Esophagus muscularis mucosa (tissue), 4 donors: Measurements from ENCODE around the gene SH3D19. TPM values are rescaled to one million over a fixed set of nuclear protein-coding genes. Genes with fewer than 3 reads are reported as not detected.

Experiments
- DNase-seq: peaks from one replicate; pipeline ENCODE4 v3.0.0-alpha.2; 2017; ENCODE audit errors: extremely low spot score
- H3K27ac ChIP-seq, 4 donors: fragments of 200-600 bp; sonication (generic); replicated peaks in 1 of 4; 1 replicate in 3 of 4; 2 replicates in 1 of 4; pipeline ENCODE4 v1.5.1; 2016 to 2019; ENCODE audit warnings: mild to moderate bottlenecking in 1 of 4
- H3K27me3 ChIP-seq, 4 donors: fragments of 200-600 bp; sonication (generic); one replicate each; pipeline versions ENCODE4 v1.5.1 to v1.6.0; 2016 to 2019
- H3K36me3 ChIP-seq, 4 donors: fragments of 200-600 bp; sonication (generic); one replicate each; pipeline ENCODE4 v1.5.1; 2016 to 2019
- H3K4me1 ChIP-seq, 4 donors: fragments of 200-600 bp; sonication (generic); one replicate each; pipeline ENCODE4 v1.5.1; 2016 to 2019
- H3K4me3 ChIP-seq, 4 donors: fragments of 200-600 bp; sonication (generic); 1 replicate in 2 of 4; 2 replicates in 2 of 4; pipeline ENCODE4 v1.5.1; 2016 to 2019; ENCODE audit warnings: mild to moderate bottlenecking in 4 of 4, moderate library complexity in 1 of 4
- H3K9me3 ChIP-seq, 4 donors: fragments of 200-600 bp; sonication (generic); 1 replicate in 3 of 4; 2 replicates in 1 of 4; pipeline ENCODE4 v1.5.1; 2016 to 2019
- EP300 ChIP-seq: sonication (generic); formaldehyde crosslinking; IDR thresholded peaks from one replicate; pipeline ENCODE4 v1.6.1; 2017; ENCODE audit warnings: antibody characterized with exemption
- POLR2A ChIP-seq: fragments of 450-650 bp; IDR thresholded peaks from one replicate; pipeline ENCODE4 v1.6.1; 2017; ENCODE audit warnings: antibody characterized with exemption, moderate library complexity, mild to moderate bottlenecking, low read depth
- POLR2AphosphoS5 ChIP-seq, 2 donors: sonication (generic); formaldehyde crosslinking; IDR thresholded peaks; one replicate each; pipeline ENCODE4 v1.6.1; 2017; ENCODE audit warnings: antibody characterized with exemption in 2 of 2
- WGBS: methylation state at CpG from one replicate; pipeline ENCODE4 v1.1.5; 2018; 5-methylcytosine and 5-hydroxymethylcytosine counted together
- intact Hi-C: fragments of 100-400 bp; cut with DNase I; formaldehyde crosslinking; loops from one replicate; pipeline ENCODE4 v1.15.1; 2023
- total RNA-seq, 4 donors: library from RNA; depleted of rRNA; stranded (reverse); fragments of >200 nt; gene quantifications; one replicate each; pipeline versions ENCODE4 v1.1.0 to v1.2.1, GENCODE V29; 2016
- TF ChIP-seq, protein P1 (sequence below), 3 experiments: fragments of 200-600 bp in 2 of 3; fragments of 450-650 bp in 1 of 3; sonication (generic) in 2 of 3; IDR thresholded peaks; one replicate each; pipeline ENCODE4 v1.5.1; 2017 to 2019; ENCODE audit warnings: antibody characterized with exemption in 3 of 3, mild to moderate bottlenecking in 2 of 3, moderate library complexity in 1 of 3

The SH3D19 gene
- total RNA-seq, 4 donors from 2014 or later = 115 to 186 (median 177) TPM

DNA sequence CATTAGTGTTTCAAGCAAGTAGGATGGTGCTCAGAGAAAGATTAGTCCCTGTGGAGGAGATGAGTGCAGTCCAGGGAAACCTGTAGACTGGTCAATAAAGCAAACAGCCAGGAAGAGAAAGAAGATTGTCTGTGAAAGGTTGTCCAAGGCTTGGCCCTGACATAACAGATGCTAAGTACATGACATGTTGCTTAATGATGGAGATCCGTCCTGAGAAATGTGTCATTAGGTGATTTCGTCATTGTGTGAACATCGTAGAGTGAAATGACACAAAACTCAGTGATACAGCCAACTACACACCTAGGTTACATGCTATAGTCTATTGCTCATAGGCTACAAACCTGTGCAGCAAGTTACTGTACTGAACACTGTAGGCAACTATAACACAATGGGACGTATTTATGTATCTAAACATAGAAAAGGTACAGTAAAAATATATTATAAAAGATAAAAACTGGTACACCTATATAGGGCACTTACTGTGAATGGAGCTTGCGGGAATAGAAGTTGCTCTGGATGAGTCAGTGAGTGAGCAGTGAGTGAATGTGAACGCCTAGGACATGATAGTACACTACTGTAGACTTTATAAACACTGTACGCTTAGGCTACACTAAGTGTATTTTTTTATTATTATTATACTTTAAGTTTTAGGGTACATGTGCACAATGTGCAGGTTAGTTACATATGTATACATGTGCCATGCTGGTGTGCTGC is 57.4 kb downstream of the SH3D19 start:
- H3K27me3 ChIP-seq = no peaks in the 10 kb centered on the region
- no peak for DNase-seq
- intact Hi-C loops = no loop called here
- H3K27ac ChIP-seq = no peak overlapping the region
- WGBS = 86% methylated on average over 7 of the region's 7 CpGs
- no peak overlapping the region for H3K4me3 ChIP-seq
- peaks cover 2 to 18% (median 15%) of the 10 kb centered on the region in 4 donors for H3K4me1 ChIP-seq
- TF ChIP-seq, protein P1, sequence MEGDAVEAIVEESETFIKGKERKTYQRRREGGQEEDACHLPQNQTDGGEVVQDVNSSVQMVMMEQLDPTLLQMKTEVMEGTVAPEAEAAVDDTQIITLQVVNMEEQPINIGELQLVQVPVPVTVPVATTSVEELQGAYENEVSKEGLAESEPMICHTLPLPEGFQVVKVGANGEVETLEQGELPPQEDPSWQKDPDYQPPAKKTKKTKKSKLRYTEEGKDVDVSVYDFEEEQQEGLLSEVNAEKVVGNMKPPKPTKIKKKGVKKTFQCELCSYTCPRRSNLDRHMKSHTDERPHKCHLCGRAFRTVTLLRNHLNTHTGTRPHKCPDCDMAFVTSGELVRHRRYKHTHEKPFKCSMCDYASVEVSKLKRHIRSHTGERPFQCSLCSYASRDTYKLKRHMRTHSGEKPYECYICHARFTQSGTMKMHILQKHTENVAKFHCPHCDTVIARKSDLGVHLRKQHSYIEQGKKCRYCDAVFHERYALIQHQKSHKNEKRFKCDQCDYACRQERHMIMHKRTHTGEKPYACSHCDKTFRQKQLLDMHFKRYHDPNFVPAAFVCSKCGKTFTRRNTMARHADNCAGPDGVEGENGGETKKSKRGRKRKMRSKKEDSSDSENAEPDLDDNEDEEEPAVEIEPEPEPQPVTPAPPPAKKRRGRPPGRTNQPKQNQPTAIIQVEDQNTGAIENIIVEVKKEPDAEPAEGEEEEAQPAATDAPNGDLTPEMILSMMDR (IDR thresholded peaks at IDR 0.05) = no peak
- no peak for TF ChIP-seq EP300
- TF ChIP-seq POLR2A = no peak
- H3K36me3 ChIP-seq = no peaks in the 10 kb centered on the region
- no peaks in the 10 kb centered on the region for H3K9me3 ChIP-seq

DNA sequence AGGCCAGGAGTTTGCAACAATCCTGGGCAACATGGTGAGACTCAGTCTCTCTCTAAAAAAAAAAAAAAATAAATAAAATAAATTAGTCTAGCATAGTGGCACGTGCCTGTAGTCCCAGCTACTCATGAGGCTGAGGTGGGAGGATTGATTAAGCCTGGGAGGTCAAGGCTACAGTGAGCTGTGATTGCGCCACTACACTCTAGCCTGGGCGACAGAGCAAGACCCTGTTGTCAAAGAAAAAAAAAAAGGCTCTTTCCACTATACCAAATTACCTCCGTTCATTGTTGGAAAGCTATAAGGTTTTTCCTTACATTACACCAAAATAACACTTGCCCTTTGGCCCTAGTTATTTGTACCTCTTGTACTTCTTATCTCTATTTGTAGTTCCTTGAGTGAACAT is 58.3 kb downstream of the SH3D19 start:
- H3K27ac ChIP-seq = no peak overlapping the region
- TF ChIP-seq POLR2A = no peak
- TF ChIP-seq EP300 = no peak
- TF ChIP-seq, protein P1 (IDR thresholded peaks at IDR 0.05) = no peak
- TF ChIP-seq POLR2AphosphoS5 (IDR thresholded peaks at IDR 0.05) = no peak
- no peak overlapping the region for H3K4me3 ChIP-seq
- peaks cover 10 to 24% (median 18%) of the 10 kb centered on the region in 4 donors for H3K4me1 ChIP-seq
- no peaks in the 10 kb centered on the region for H3K27me3 ChIP-seq
- no peak for DNase-seq
- H3K36me3 ChIP-seq = no peaks in the 10 kb centered on the region
- intact Hi-C loops = no loop called here
- 89% methylated on average over 4 of the region's 4 CpGs for WGBS
- H3K9me3 ChIP-seq = no peaks in the 10 kb centered on the region

DNA sequence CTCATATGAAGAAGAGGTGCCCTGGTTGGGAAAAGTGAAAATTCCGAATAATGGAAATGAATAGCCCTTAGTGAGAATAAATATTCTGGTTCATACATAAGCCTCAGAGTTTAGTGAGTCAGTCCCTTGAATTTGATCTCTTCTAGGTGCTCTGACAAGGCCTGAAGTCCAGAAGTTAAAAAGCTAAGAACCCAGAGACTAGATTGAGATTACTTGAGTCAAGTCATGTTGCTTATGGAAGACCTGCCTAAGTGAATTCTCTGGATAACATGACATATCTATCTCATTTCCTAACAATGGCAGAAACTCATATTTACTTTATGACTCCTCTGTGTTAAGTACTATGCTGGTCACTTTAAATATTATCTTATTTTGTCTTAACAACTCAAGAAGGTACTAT is 58.9 kb downstream of the SH3D19 start:
- WGBS = 97% methylated on average over 1 of the region's 1 CpG
- Histone ChIP-seq H3K27me3 (no peaks in the 10 kb centered on the region), H3K4me1 (peaks cover 17 to 28% (median 22%) of the 10 kb centered on the region in 4 donors), H3K36me3 (no peaks in the 10 kb centered on the region), H3K9me3 (no peaks in the 10 kb centered on the region), H3K4me3 (no peak overlapping the region), H3K27ac (no peak overlapping the region)
- intact Hi-C loops = no loop called here
- DNase-seq = no peak
- TF ChIP-seq POLR2AphosphoS5 (IDR thresholded peaks at IDR 0.05) = no peak
- no peak for TF ChIP-seq POLR2A
- TF ChIP-seq, protein P1 (IDR thresholded peaks at IDR 0.05) = no peak
- TF ChIP-seq EP300 = no peak

DNA sequence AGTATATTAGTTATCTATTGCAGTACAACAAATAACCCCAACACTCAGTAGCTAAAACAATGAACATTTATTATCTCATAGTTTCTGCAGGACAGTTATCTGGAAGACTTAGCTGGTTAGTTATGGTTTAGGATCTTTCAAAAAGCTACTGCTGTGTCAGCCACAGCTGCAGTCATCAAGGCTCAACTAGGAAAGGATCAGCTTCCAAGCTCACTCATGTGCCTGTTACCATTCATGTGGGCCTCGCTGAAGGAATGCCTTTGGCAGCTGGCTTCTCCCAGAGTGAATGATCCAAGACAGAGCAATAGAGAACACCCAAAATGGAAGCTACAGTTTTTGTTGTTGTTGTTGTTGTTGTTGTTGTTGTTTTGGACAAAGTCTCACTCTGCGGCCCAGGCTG is 62.0 kb downstream of the SH3D19 start:
- H3K27ac ChIP-seq = no peak overlapping the region
- H3K4me1 ChIP-seq = peaks cover 17 to 28% (median 22%) of the 10 kb centered on the region in 4 donors
- WGBS = 59% methylated on average over 2 of the region's 2 CpGs
- H3K9me3 ChIP-seq = no peaks in the 10 kb centered on the region
- intact Hi-C loops = no loop called here
- H3K27me3 ChIP-seq = no peaks in the 10 kb centered on the region
- H3K4me3 ChIP-seq = no peak overlapping the region
- DNase-seq = no peak
- no peaks in the 10 kb centered on the region for H3K36me3 ChIP-seq
- TF ChIP-seq POLR2A = no peak
- no peak for TF ChIP-seq POLR2AphosphoS5 (IDR thresholded peaks at IDR 0.05)
- no peak for TF ChIP-seq EP300
- TF ChIP-seq, protein P1 (IDR thresholded peaks at IDR 0.05) = no peak

DNA sequence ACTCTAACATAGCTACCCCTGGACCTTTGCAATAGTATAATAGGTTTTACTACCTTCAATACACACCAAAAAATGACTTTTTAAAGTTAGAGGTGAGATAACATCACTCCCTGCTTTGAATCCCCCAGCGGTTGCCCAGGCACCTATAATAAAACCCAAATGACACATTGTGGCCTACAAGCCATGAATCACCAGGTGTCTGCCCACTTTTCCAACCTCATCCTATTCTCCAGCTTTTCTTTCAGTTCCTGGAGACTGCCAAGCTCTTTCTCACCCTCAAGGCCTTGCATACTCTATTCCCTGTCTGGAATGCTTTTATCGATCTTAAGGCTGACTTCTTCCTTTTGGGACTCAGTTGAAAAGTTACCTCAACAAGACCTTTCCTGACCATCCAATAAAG is 64.9 kb downstream of the SH3D19 start:
- H3K27ac ChIP-seq = no peak overlapping the region
- WGBS = 95% methylated on average over 2 of the region's 2 CpGs
- intact Hi-C loops = no loop called here

More for the DNA sequence above, 64.9 kb downstream of the SH3D19 start:
- no peak overlapping the region for H3K4me3 ChIP-seq
- TF ChIP-seq POLR2AphosphoS5 (IDR thresholded peaks at IDR 0.05) (no peak), EP300 (no peak), POLR2A (no peak)
- TF ChIP-seq, protein P1 (IDR thresholded peaks at IDR 0.05) = no peak
- peaks cover 17 to 52% (median 39%) of the 10 kb centered on the region in 4 donors for H3K4me1 ChIP-seq
- H3K36me3 ChIP-seq = no peaks in the 10 kb centered on the region
- no peaks in the 10 kb centered on the region for H3K27me3 ChIP-seq
- no peaks in the 10 kb centered on the region for H3K9me3 ChIP-seq
- DNase-seq = no peak
